T-helper 22 cell (primary cell): ENCODE measurements around the gene CAMK1D.

Source experiments
- DNase-seq: peaks from one replicate; pipeline ENCODE4 v3.0.0-alpha.2; 2020; ENCODE audit warnings: low read depth

Gene CAMK1D

DNA sequence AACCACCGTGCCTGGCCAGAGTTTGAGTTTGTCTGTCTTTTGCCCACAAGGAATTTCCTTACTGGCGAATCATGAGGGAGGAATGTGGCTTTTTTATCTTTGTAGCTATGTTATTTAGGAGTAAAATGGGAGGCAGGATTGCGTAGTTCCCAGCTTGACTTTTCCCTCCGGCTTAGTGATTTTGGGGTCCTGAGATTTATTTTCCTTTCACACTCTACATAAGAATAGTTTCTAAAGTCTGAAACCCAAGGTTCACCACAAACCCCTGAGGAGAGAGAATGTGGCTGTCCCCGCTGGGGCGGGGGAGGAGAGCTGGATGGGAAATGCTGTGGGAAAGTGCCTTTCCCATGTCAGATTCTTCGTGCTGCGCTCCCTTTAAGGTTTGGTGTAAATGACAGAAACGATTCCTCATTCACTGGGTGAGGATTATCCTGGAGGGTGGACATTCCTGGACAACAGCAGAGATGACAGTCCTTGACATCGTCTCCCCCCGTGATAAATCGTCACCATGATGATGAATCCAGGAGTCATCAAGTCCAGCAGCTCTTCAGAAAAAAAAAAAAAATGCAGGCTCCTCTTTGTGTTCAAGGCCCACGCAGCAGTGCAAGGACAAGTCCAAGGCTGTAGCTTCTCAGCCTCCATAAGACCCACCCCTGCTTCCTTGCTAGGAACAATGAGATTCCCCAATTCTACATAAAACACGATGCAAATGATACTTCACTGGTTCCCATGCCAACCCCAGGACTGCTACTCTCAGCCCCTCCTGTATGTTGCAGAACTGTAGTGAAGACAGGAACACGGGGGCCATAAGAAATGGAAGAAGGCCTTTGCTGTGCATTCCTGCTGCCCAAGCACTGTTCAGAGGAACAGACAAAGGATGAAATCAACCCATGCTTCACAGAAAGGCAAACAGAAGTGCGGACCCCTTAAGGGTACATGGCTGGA, 419.1 kb downstream of the CAMK1D start:
- no peak for DNase-seq

DNA sequence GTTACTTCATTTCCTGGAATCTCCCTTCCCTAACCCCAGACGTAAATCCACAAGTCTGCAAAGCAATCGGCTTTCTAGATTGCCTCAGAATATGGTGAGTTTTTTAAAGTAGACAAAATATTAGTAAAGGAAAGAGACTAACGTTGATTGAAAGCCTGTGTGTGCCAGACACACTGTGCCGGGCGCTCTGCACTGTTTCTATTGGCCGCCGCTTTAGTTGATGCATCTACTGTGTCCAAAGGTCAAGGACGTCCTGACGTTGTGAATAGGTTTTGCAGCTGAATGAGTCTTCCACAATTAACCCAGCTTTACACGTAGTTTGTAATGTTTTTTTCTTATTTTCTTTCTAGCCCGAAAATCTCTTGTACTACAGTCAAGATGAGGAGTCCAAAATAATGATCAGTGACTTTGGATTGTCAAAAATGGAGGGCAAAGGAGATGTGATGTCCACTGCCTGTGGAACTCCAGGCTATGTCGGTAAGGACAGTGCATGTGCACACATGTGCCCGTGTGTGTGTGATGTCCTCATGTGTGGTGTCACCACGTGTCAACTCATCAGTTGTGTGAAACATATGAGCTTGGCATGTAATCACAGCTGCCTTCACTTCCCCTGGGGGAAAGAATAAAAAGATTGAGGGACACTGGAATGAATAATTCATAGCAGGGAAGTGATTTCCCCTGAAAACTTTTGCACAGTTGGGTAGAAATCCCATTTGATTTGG, 420.1 kb downstream of the CAMK1D start:
- DNase-seq: no peak

DNA sequence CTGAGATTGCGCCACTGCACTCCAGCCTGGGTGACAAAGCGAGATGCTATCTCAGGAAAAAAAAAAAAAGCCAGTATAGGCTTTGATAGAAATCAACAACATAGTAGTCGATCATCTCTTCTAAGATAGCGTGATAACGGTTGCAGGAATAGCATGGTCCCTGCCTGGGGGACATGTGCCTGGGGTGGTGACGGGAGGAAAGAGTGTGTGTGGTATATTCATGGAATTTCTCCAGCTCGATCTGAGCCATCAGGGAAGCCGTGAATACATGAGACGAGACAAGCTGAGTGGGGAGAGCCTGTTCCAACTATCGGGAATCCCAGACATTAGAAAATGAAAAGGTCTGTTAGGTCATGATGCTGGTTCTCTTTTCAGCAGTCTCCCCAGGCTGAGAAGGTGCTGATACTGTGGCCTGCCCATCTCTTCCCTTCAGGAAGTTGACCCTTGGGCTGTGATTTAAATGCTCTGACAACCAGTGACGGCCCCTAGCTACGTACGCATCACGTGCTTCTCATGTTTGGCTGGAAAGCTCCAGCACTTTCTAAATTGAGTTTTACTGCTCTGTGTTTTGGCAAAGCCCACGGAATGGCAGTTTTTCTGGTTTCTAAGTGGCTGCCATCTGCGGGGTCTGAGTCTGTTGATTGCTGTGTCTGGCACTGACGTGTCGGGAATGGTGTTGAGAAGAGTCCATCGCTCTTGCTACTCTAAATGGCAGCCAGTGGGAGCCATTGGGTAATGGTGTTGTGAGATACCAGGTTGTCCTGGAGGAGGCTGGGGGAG, 422.8 kb downstream of the CAMK1D start:
- no peak for DNase-seq

DNA sequence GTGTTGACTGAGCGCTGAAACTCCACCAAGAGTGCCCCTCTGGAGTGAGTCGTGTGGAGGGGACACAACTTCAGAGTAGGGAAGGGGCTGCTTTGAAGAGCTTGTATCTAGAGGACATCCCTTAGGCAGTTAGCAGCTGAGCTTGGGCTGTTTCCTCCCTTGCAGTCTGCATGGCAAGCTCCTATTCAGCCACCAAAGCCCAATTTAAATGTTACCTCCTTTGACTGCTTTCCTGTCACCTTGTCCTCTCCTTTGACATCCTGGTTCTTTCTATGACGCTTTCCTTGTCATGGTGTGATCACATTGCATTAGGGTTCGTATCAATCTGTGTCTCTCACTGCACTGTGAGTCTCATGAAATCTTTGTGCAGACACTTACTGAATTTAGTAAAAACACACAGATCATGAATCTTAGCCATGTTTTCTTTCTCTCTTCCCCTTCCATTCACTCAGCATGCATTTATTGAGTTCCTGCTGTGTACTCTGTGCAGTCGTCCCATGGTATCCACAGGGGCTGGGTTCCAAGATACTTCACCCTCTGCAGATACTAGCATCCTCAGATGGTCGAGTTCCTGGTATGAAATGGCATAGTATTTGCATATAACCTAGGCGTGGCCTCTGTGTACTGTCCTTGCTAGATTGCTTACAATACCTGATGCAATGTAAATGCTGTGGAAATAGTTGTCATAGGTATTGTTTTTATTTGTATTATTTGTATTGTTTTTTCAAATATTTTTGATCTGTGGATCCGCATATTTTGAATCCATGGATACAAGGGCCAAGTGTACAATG, 423.6 kb downstream of the CAMK1D start:
- DNase-seq: no peak

DNA sequence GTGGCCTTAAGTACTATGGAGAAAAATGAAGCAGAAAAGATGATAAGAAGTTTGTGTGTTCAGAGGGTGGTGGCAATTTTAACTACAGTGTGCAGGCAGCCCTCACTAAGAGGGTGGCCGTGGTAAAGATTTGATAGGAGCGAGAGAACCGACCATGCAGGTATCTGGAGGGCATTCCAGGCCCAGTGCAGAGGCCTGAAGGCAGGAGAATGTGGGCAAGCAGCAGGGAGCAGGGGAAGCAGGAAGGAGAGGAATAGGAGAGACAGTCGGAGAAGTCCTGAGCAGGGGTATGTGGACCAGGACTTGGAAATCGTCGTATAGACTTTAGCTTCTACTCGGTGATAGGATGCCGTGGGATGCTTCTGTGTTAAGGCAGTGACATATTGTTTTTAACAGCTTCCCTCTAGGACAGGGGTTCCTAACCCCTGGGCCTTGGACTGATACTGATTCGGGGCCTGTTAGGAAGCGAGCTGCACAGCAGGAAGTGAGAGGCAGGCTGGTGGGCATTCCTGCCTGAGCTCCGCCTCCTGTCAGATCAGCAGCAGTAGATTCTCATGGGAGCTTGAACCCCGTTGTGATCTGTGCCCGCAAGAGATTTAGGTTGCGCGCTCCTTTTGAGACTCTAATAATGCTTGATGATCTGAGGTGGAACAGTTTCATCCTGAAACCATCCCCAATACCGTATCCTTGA, 425.0 kb downstream of the CAMK1D start:
- no peak for DNase-seq

DNA sequence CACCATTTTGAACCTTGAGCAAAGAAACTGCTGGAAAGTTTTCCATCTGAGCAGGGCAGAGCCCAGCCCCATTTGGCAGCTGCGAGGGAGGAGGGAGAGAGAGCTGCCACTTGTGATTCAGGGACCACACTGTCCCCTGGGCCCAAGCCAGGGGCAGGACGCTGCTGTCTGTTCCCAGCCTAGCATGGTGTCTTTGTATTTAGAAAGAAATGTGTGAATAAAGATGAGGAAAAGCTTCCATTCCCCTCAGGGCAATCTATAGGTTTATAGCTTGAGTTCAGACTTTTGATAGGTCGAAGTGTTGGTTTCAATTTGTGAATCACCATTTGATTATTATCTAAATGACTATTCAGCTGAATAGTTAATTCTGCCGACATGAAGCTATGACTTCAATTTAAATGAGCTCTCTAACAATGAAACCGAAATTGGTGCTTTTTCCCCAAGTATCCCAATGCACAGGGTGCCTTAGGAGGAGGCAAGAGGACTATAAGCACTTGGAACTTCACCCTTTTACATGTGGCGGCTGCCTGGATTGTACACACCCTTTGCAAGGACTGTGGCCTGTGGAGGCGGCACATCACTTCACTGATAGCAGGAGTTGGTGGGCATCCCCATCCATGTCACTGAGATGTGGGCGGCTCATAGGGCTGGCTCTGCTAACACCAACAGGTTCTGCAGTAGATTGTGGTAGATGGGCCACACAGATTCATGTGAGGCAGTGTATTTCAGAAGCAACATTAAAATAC, 428.7 kb downstream of the CAMK1D start:
- DNase-seq: no peak

DNA sequence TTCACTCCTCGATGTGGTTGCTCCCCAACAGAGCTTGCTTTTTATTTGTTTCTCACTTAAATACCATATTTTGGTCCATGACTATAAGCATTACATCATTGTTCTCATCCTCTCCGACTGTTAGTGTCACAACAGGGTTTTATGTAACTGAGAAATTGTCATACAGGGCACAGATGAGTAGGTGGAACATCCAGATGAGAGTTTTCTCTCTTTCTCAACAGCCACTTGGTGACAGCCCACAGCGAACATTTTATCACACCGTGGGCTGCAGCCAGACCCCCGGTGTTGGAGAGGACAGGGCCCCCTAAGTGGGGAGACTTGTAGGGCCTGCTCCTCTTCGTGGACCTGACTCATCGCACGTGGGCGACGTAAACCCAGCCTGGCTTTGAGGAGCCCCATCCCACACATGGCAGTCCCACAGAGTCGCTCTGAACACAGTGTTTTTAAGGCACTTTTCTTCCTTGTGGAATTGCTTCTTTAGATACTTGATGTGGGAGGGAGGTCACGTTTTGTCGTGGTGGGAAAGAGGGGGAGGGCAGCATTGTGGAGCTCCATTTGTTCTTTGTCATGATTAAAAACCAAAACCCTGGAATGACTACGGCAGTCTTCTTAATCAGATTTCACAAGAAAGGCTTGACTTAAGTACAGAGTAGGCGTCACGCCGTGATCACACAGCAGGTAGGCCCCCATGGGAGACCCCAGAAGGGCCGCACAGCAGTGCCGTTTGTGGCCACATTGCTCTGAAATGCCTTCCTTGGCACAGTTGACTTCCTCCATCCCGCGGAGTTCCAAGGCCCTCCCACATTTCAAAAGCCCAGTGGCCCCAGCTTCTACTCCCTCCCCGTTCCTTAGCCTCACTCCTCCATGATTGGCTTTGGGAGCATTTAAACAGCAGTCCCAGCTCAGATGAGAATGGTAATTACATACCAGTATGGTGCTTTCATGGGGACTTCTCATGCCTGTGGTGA, 431.6 kb downstream of the CAMK1D start:
- no peak for DNase-seq

DNA sequence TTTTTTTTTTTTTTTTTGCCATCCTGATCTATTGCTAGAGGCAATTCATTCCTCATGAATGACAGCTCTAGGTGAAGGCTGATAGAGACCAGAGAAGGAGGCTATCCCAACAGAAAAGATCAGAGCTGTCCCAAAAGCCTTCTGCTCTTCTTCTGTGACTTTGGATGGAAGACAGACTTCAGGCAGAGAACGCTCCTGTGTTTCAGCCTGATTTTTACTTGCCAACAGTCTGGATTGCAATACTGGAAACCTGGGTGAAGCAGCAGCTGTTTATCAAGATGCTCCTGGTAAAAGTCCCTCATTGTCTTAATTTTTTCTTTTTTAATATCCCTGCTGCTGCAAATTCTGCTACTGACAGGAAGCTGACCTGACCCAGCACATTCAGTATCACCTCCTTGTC, 432.6 kb downstream of the CAMK1D start:
- no peak for DNase-seq

DNA sequence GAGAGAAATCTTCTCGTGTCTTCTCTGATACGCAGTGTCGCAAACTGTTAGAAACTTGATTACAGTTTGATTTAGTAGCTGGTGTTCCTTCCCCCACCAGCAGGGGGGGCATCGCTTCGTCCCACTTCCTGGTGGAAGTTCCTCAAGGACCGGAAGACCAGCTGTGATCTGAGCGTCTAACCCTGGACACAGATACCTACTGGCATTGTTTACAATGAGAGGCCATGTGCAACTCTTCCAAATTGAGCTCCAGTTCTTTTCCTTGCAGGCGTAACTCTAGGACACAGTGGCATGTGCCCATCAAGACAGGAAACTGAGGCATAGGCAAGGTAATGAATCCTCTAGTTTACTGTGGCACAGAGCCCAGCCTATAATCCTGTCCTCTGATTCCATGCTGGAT, 433.2 kb downstream of the CAMK1D start:
- no peak for DNase-seq

DNA sequence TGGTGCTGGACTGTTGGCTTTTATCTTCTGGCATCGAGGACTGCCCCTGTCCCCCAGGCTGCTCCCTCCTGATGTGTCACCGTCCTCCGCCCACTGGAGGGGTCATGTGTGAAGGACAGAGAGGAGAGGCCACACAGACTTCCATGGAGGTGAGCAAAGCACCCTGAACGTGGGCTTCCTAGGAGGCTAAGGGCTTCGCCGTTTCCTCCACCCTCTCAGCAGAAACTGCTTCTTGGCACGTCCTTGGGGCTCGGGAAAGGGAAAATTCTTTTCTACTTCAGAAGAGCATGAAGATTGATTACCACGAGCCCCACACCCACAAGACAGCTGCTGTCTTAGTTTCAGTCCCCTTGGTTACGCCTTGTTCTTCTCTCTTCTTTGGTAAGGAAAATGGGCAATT, 433.9 kb downstream of the CAMK1D start:
- no peak for DNase-seq

DNA sequence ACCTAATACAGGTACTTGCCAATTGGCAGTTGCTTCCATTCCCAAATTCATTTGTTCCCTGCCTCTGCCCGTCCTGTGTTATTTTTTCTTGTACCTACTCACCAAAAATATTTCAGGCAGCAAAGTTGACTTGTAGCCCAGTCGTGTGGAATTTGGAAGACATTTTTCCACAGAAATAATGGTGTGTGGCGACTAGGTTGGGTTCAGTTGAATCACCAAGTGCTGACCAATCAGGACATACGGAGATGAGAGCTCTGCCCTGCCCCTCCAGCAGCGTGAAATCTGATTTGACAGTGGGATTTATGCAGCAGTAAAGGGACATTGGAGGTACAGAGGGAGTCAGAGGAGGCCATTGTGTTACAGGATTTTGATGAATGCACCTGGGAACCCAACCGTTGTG, 435.3 kb downstream of the CAMK1D start:
- DNase-seq: no peak

DNA sequence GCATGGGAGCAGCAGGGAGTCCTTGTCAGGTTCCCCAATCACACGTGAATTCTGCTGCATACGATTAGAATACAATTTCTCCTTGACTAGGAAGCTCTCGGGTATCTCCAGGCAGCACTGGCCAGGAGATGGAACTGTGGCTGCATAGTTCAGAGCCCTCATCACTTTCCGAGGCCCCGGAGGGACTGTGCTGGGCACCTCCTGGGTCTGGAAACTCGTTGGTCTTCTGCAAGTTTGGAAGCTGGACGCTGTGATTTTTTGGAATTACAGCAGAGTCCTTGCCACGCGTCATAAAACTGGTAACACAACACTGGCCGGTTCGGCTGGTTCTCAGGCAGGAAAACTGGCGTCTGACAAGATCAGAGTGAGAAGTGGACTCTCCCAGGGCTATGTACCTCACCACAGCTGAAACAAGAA, 436.1 kb downstream of the CAMK1D start:
- no peak for DNase-seq

DNA sequence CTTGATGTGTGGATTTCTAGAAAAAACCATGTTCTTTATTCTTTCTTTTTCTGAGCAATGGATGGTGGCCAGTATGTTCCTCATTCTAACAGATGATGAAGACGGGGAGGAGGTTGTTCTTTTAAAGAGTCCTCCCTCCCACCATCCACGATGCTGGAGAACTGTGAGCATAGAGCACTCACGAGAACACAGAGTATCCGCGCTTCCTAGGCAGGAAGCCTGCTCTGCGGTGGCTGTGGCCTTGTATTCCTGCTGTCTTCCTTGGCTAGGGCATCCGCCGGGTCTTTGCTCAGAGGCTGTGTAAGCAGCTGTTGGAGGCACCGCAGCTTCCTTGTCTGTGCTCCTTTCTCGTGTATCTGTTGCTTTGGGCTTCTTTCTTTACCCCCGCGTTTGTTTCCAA, 437.9 kb downstream of the CAMK1D start:
- no peak for DNase-seq

DNA sequence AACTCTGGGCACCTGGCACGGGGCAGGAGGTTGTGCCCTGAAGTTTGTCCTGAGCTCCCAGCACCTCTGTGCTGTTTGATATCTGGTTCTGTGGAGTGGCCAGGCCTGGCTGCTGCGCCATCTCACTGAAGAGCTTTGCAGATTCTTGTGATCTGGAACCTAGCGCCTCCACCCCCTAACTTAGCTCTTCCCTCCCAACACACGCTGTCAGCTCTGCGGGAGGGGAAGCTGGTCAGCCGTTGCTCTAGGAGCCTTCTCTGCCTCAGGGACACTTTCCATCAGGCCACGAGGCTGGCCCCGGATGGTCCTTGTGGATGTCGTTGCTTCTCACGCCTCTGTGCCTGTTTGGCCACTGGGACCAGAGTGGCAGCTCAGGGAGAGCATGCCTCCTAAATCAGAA, 438.9 kb downstream of the CAMK1D start:
- DNase-seq: no peak

DNA sequence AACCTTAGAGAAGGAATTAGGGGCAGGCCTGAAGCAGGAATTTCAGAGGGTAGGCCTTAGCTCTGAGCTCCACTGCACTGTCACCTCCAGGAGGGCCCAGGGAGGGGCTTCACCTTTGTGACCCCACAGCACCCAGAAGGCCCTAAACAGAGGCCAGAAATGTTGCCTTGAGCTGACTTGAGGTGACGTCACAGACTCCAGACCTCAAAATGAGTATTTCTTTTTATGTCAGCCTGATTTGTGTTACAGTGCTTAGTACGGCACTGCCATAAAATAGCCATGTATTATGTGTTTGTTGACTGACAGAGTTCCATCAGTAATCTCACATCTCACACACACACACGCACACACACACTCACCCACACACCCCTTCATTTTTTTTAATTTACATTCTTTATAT, 440.9 kb downstream of the CAMK1D start:
- DNase-seq: no peak

DNA sequence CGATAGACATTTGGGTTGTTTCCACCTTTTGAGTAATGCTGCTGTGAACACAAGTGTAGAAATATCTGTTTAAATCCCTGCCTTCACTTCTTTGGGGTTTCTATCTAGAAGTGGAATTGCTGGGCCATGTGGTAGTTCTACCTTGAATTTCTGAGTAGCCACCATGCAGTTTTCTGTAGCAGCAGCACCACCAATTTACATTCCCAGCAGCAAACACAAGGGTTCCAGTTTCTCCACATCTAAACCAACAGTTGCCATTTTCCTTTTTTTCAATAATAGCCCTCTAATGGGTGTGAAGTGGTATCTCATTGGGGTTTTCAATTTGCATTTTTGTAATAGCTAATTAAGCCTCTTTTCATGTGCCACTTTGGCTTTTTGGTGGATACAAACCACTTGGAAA, 442.4 kb downstream of the CAMK1D start:
- no peak for DNase-seq

DNA sequence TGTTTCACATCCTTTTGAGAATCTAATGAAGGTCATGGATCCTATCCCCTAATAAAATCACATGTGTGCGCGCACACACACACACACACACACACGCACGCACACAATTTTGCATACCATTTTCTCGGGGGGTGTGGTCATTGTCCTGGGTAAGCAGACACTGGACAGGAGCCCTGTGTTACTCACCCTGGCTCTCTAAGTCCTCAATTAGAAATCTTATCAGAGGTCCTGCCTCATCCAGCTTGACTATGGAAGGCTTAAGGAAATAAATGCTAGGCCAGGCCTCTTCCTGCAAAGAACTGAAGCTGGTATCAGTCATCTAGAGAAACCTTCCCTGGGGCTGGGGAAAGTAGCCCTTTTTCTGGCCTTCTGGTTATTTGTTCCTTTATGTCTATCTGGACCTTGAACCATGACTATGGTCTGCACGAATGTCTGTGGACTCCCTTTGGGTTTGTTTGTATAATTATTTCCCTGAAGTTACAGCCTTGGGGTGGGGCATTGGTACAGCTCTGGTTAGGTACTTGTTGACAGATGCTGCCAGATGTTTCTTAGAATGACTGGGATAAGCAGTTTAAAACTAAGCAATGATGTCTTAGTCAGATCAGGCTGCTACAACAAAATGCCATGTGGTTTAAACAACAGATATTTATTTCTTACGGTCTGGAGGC, 443.7 kb downstream of the CAMK1D start:
- no peak for DNase-seq

DNA sequence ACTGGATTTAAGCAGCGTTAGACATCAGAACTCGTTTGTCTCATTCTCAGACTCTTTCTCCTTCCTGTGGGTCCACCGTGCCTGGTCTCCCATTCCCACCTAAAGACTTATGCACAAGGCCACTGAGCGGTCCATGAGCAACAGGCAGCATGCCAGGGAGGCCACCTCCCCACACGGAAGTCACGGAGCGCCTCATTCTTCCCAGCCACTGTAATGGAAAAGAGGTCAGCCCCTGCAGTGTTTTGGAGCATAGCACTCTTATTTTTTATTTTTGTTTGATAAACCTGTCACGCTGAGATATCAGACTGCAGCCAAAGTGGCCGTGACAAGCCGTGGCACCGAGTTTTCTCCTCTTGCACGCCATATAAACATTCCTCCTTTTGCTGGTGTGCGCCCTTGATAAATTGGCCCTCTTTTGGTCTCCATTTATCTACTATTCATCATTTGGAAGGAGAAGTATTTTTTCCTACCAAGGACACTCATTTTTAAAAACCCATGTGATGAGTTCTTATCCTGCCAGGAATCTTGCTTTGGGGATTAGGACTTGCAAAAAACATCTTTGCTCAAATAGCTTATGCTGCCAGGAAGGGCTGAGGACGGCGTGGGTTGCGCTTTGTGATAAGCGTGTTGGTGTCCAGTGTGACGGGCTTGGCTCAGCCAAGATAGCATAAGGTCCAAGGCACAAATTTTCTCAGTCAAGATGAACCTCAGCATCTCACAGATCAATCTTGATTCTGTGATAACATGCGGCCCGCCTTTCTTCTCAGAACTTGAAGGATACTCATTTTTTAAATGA, 446.2 kb downstream of the CAMK1D start:
- DNase-seq: no peak
